ENCODE results near the gene RAB4B. TPM values are rescaled to one million over a fixed set of nuclear protein-coding genes. Genes with fewer than 3 reads are reported as not detected.

RAB4B gene
- polyA plus RNA-seq, 1 experiment: 25.4 TPM

GRCh38 chr19:40756502-40757110 is 21.4 kb upstream of the RAB4B start:
- TF ChIP-seq CTCF (IDR thresholded peaks at IDR 0.05; ENCODE audit: insufficient read depth, low read depth, low read length): no peak
- no peak for DNase-seq (ENCODE audit: low read depth)
- CTCF ChIA-PET: no interaction called here
- POLR2A ChIA-PET: no interaction called here
- Histone ChIP-seq H3K27me3 (ENCODE audit: control insufficient read depth, insufficient read depth, low read length) (no peaks in the 10 kb centered on the region), H3K36me3 (ENCODE audit: control insufficient read depth, insufficient read depth, low read length) (peaks cover 18% of the 10 kb centered on the region), H3K4me3 (ENCODE audit: low read depth, low read length) (no peak overlapping the region)

- Histone ChIP-seq H3K36me3 (ENCODE audit: control insufficient read depth, insufficient read depth, low read length) (peaks cover 32% of the 10 kb centered on the region), H3K27me3 (ENCODE audit: control insufficient read depth, insufficient read depth, low read length) (no peaks in the 10 kb centered on the region), H3K4me3 (ENCODE audit: low read depth, low read length) (no peak overlapping the region)
- CTCF ChIA-PET: no interaction called here
- DNase-seq (ENCODE audit: low read depth): no peak
- no peak for TF ChIP-seq CTCF (IDR thresholded peaks at IDR 0.05; ENCODE audit: insufficient read depth, low read depth, low read length)
- POLR2A ChIA-PET: no interaction called here
These were observed 19.6 kb upstream of the RAB4B start for GRCh38 chr19:40758491-40758890.

- H3K36me3 ChIP-seq (ENCODE audit: control insufficient read depth, insufficient read depth, low read length): peaks cover 39% of the 10 kb centered on the region
- TF ChIP-seq CTCF (IDR thresholded peaks at IDR 0.05; ENCODE audit: insufficient read depth, low read depth, low read length): no peak
- POLR2A ChIA-PET: no interaction called here
These were observed 18.7 kb upstream of the RAB4B start for GRCh38 chr19:40759352-40759751.

GRCh38 chr19:40762754-40763470 is 15.1 kb upstream of the RAB4B start:
- TF ChIP-seq CTCF (IDR thresholded peaks at IDR 0.05; ENCODE audit: insufficient read depth, low read depth, low read length): no peak
- no peak for DNase-seq (ENCODE audit: low read depth)
- H3K4me3 ChIP-seq (ENCODE audit: low read depth, low read length): no peak overlapping the region
- H3K27me3 ChIP-seq (ENCODE audit: control insufficient read depth, insufficient read depth, low read length): no peaks in the 10 kb centered on the region
- peaks cover 42% of the 10 kb centered on the region for H3K36me3 ChIP-seq (ENCODE audit: control insufficient read depth, insufficient read depth, low read length)
- ChIA-PET CTCF (no interaction called here), POLR2A (no interaction called here)

More at GRCh38 chr19:40759352-40759751, 18.7 kb upstream of the RAB4B start:
- no peak for DNase-seq (ENCODE audit: low read depth)
- no peak overlapping the region for H3K4me3 ChIP-seq (ENCODE audit: low read depth, low read length)
- H3K27me3 ChIP-seq (ENCODE audit: control insufficient read depth, insufficient read depth, low read length): no peaks in the 10 kb centered on the region
- CTCF ChIA-PET: no interaction called here

- CTCF ChIA-PET: no interaction called here
- DNase-seq (ENCODE audit: low read depth): no peak
These were observed 14.5 kb upstream of the RAB4B start for GRCh38 chr19:40763526-40763925.

More at GRCh38 chr19:40763526-40763925, 14.5 kb upstream of the RAB4B start:
- no peak overlapping the region for H3K4me3 ChIP-seq (ENCODE audit: low read depth, low read length)
- H3K27me3 ChIP-seq (ENCODE audit: control insufficient read depth, insufficient read depth, low read length): no peaks in the 10 kb centered on the region
- TF ChIP-seq CTCF (IDR thresholded peaks at IDR 0.05; ENCODE audit: insufficient read depth, low read depth, low read length): no peak
- peaks cover 40% of the 10 kb centered on the region for H3K36me3 ChIP-seq (ENCODE audit: control insufficient read depth, insufficient read depth, low read length)
- POLR2A ChIA-PET: no interaction called here
